Measurements from ENCODE around the gene CWF19L1.
"Not testable (repeated sequence)": the region's sequence is repeated elsewhere in the genome, so short reads cannot be mapped to it uniquely, and the experiment has no call there.

Gene CWF19L1

GRCh38 chr10:100267239-100268104 is at the start of gene CWF19L1:
Gene CWF19L1, minus strand, starts transcription at chr10:100267638. Its CDS starts 45 bp downstream, at chr10:100267593.
- peak; percentile 80 for DNase-seq

- no peak for DNase-seq
These were observed 48.2 kb upstream of the CWF19L1 start for GRCh38 chr10:100315615-100316014.

DNA sequence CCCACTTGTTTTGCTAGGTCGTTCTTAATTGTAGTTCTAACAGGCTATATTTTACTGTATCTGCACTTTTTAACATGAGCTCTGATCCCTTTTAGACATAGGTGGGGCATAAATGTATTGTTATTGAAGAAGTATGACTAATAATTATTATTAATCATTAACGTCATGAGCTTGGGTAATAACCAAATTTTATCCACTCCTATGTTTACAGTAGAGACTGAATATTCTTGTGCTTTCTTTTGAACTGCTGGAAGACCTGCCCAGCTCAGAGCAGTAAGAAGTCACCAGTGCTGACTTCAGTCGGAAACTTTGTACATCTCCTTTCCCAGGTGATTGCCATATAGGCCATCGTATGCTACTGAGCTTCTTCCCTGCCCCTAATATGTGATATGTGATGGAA is 43.9 kb upstream of the CWF19L1 start:
- no peak for DNase-seq

DNA sequence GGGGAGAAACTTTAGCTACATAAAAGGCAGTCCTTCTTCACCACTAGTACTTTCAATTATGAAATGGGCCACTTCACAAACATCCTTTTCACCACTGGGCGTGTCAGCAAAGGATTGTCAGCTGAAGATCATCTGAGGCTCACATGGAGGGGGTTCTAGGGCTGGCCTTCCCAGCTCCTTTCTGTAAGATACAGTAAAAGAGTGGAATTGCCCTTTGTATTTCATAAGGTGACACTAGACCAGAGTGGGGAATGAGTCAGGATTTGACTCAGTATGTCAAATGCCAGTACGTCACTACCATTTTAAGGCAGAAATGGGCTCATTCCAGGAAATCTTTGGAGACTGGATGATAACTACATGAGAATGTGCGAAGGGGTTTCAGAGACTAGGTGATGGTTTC is 40.2 kb upstream of the CWF19L1 start:
- DNase-seq: no peak

GRCh38 chr10:100306861-100307260 is 39.4 kb upstream of the CWF19L1 start:
- DNase-seq: no peak

DNA sequence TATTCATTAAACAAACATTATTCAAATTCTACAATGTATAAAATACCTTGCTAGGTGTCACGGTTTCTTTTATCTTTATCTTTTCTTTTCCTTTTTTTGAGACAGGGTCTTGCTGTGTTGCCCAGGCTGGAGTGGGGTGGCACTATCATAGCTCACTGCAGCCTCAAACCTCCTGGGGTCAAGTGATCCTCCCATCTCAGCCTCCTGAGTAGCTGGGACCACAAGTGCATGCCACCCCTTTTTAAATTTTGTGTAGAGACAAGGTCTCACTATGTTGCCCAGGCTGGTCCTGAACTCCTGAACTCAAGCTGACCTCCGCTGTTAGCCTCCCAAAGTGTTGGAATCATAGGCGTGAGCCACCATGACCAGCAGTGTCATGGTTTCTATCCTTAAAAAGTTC is 37.0 kb upstream of the CWF19L1 start:
- DNase-seq: no peak

GRCh38 chr10:100303724-100304319 is 36.4 kb upstream of the CWF19L1 start:
- no peak for DNase-seq

GRCh38 chr10:100301123-100301522 is 33.7 kb upstream of the CWF19L1 start:
- DNase-seq: not testable (repeated sequence)

GRCh38 chr10:100297242-100297641 is 29.8 kb upstream of the CWF19L1 start:
- DNase-seq: no peak

- no peak for DNase-seq
These were observed 25.6 kb upstream of the CWF19L1 start for GRCh38 chr10:100293066-100293465.

DNA sequence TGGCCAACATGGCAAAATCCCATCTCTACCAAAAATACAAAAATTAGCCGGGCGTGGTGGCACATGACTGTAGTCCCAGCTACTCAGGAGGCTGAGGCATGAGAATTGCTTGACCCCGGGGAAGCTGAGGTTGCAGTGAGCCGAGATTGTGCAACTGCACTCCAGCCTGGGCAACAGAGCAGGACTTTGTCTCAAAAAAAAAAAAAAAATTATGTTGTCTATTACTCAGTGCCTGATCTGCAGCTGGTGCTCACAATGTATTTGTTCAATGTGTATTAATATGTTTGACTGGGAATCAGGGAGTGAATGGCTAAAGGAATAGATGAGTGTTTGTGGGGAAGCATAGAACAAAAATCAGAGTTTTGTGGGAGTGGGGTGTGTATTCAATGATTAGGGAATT is 24.9 kb upstream of the CWF19L1 start:
- not testable (repeated sequence) for DNase-seq

- no peak for DNase-seq
These were observed 23.9 kb upstream of the CWF19L1 start for GRCh38 chr10:100291356-100291755.

GRCh38 chr10:100289641-100290040 is 22.2 kb upstream of the CWF19L1 start:
- DNase-seq: no peak

GRCh38 chr10:100288196-100288595 is 20.8 kb upstream of the CWF19L1 start:
- DNase-seq: no peak

- no peak for DNase-seq
These were observed 20.3 kb upstream of the CWF19L1 start for GRCh38 chr10:100287756-100288155.

DNA sequence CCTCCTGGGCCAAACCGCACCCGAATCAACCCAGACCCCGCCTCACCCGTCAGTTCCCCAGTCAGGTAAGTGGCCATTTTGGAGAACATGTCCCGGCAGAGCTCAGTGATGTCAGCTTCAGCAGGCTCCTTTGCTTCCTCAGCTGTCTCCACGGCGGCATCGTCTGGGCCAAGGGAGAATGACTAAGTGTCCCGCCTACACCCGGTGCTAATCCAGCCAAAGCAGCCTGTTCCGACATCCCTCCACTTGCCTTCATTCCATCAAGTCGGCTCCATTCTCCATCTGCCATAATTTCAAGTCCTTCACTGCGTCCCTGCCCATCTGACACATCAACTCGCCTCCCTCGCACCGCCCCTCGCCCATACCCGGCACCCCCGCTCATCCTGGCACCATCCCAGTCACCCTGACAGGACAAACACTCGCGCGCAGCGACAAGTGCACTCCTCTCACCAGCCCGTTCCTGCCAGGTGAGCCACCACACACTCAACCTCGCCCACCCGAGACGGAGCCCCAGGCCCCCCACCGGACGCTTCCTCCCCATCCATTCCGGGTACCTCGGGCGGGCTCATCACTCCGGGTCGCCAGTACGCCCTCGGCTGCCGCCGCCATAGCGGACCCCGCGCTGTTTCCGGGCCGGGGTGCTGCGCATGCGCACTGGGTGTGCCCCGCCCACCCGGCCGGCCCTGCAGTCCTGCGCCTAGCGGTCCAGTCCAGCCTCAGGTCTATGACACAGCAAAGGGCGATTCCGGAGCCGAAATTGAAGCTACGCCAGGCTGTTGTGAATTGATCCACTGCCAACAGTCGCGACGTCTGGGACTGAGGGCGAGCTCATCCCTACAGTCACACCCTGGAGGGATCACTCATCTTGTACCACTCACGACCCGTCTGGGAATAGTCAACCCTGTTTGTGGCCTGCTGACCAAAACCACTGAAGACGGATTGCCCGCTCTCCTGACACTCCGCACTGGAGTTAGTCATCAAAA is 18.9 kb upstream of the CWF19L1 start, which contains the start of gene BLOC1S2:
BLOC1S2 (minus strand) TSS at position 630 of the 983 bp plus-strand sequence; CDS start at position 609, 21 bp downstream.
- DNase-seq: peak; percentile 87

GRCh38 chr10:100285326-100285725 is 17.9 kb upstream of the CWF19L1 start:
- DNase-seq: not testable (repeated sequence)

DNA sequence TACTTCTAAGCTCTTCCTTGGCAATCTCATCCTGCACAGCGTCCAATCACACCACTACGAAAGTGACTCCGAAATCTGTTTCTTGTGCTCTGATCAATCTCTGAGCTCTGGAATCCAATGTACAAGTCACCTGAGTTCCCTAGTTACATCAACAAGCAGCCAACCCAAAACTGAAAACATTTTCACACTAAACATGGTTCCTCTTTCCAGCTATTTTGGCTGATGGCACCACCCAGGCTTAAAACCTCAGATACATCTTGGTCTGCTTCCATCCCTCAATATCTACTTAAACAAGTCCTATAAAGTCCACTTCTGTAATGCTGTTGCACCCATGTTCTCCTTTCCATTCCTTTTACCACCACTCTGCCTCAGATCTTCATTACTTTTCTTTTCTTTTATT is 15.5 kb upstream of the CWF19L1 start:
- no peak for DNase-seq

- not testable (repeated sequence) for DNase-seq
These were observed 9.5 kb upstream of the CWF19L1 start for GRCh38 chr10:100276971-100277370.

DNA sequence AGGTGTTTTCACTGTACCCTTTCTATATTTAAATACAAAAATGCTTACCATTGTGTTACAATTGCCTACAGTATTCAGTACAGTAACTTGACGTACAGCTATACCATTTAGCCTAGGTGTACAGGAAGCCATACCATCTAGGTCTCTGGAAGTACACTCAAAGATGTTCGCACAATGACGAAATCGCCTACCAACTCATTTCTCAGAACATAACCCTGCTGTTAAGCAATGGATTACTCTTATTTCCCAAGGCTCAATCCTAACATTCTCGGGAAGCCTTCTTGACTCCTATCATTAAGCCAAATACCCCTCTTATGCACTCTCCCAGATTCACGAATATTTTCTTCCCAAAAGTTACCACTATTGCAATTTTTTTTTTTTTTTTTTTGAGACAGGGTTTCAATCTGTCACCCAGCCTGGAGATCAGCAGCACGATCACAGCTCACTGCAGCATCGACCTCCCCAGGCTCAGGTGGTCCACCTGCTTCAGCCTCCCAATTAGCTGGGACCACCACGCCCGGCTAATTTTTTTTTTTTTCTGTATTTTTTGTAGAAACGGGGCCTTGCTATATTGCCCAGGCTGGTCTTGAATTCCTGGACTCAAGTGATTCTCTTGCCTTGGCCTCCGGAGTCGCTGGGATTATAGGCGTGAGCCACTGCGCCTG is 1.5 kb downstream of the CWF19L1 start:
- no peak for DNase-seq

DNA sequence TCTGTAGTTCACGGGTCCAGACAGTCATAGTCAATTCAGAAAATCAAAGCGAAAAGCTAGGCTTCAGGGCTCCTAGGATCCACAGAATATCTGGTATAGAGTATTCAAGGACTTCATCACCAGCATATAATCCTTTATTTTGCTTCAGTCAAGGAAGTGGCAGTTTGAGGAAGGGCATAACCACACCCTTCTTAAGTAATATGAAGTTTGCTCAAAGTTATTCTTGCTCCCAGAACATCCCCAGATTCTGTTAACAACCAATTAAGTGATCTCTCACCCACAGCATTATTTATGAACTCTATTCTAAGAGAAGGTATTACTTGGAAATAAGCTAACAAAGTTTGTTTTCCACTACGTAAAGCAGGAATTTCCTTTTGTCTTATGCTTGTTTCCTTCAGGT is 13.2 kb downstream of the CWF19L1 start:
- no peak for DNase-seq

GRCh38 chr10:100253041-100253440 is 14.4 kb downstream of the CWF19L1 start:
- DNase-seq: no peak

Measured in CD4-positive, alpha-beta T cell treated with Interleukin-17A for 4 hours (primary cell).